Keratinocyte (primary cell): ENCODE data around the gene STRA6. TPM values are rescaled to one million over a fixed set of nuclear protein-coding genes. Genes with fewer than 3 reads are reported as not detected.

Source experiments
- DNase-seq: peaks from one replicate; pipeline ENCODE4 v3.0.0-alpha.2; 2011; ENCODE audit warnings: low read depth, missing footprints, low spot score
- FAIRE-seq: peaks from 2 replicates; lab custom pipeline; 2011; peaks lifted over from hg19 to GRCh38; lab: Jason Lieb, UNC
- H2AFZ ChIP-seq: 2 replicates; pipeline ENCODE4 v1.6.0; 2012; ENCODE audit warnings: low read length, control low read depth, inconsistent platforms; ENCODE audit not compliant: control insufficient read depth
- H3K27ac ChIP-seq: 2 replicates; pipeline ENCODE4 v1.5.1; 2011; ENCODE audit warnings: low read length; ENCODE audit not compliant: control insufficient read depth, insufficient read depth
- H3K27me3 ChIP-seq: 3 replicates; pipeline ENCODE4 v1.6.0; 2011; ENCODE audit warnings: low read length; ENCODE audit not compliant: control insufficient read depth, insufficient read depth; ENCODE audit errors: extremely low read depth
- H3K36me3 ChIP-seq, 2 experiments: 2 replicates in 1 of 2; 3 replicates in 1 of 2; pipeline ENCODE4 v1.5.1; 2011; ENCODE audit warnings: low read length in 2 of 2, mild to moderate bottlenecking in 1 of 2; ENCODE audit not compliant: control insufficient read depth in 2 of 2, insufficient read depth in 2 of 2; ENCODE audit errors: extremely low read depth in 1 of 2
- H3K4me1 ChIP-seq: 3 replicates; pipeline ENCODE4 v1.5.1; 2011; ENCODE audit warnings: low read length; ENCODE audit not compliant: control insufficient read depth, insufficient read depth; ENCODE audit errors: extremely low read depth
- H3K4me2 ChIP-seq: 3 replicates; pipeline ENCODE4 v1.6.0; 2011; ENCODE audit warnings: low read depth, low read length; ENCODE audit not compliant: control insufficient read depth, insufficient read depth; ENCODE audit errors: extremely low read depth
- H3K4me3 ChIP-seq, 3 experiments: fragments of 200-600 bp in 1 of 3; sonication (generic) in 1 of 3; 2 replicates in 2 of 3; 3 replicates in 1 of 3; pipeline ENCODE4 v1.5.1; 2011 to 2016; ENCODE audit warnings: low read length in 3 of 3, mild to moderate bottlenecking in 3 of 3, control low read depth in 2 of 3, inconsistent platforms in 1 of 3, low read depth in 1 of 3, mixed read lengths in 1 of 3, mixed run types in 1 of 3, moderate library complexity in 1 of 3; ENCODE audit not compliant: control insufficient read depth in 2 of 3, insufficient read depth in 2 of 3; ENCODE audit errors: extremely low read depth in 1 of 3
- H3K79me2 ChIP-seq: 2 replicates; pipeline ENCODE4 v1.6.0; 2012; ENCODE audit warnings: low read length; ENCODE audit not compliant: control insufficient read depth, insufficient read depth
- H3K9ac ChIP-seq: 3 replicates; pipeline ENCODE4 v1.6.0; 2011; ENCODE audit warnings: low read length; ENCODE audit not compliant: control insufficient read depth, insufficient read depth; ENCODE audit errors: extremely low read depth
- H3K9me1 ChIP-seq: 3 replicates; pipeline ENCODE4 v1.6.0; 2011; ENCODE audit warnings: low read length; ENCODE audit not compliant: control insufficient read depth, insufficient read depth; ENCODE audit errors: extremely low read depth
- H3K9me3 ChIP-seq: 2 replicates; pipeline ENCODE4 v1.5.1; 2012; ENCODE audit warnings: low read depth, low read length; ENCODE audit not compliant: control insufficient read depth
- H4K20me1 ChIP-seq: 3 replicates; pipeline ENCODE4 v1.6.0; 2011; ENCODE audit warnings: low read length; ENCODE audit not compliant: control insufficient read depth, insufficient read depth; ENCODE audit errors: extremely low read depth
- EZH2 ChIP-seq: IDR thresholded peaks from one replicate; pipeline ENCODE4 v1.6.1; 2012; ENCODE audit warnings: inconsistent platforms, mild to moderate bottlenecking, low read length, moderate library complexity
- dilution Hi-C: fragments of 300-500 bp; cut with MboI; formaldehyde crosslinking; loops from one replicate; pipeline ENCODE4 v1.7.0; 2020; ENCODE audit warnings: low sequenced_read_pairs; ENCODE audit not compliant: extremely low pct_ligation_motif_present
- polyA plus RNA-seq, 5 experiments: library from polyadenylated mRNA; depleted of rRNA in 3 of 5; stranded (reverse) in 3 of 5; stranded (forward) in 1 of 5; unstranded in 1 of 5; fragments of >200 nt; gene quantifications; 1 replicate in 1 of 5; 2 replicates in 3 of 5; 3 replicates in 1 of 5; pipeline versions ENCODE4 v1.2.1 to v1.2.3, GENCODE V29; 2011 to 2012; ENCODE audit warnings: missing spikeins in 2 of 5, low read depth in 1 of 5, low replicate concordance in 1 of 5
- TF ChIP-seq, protein P1 (sequence below), 3 experiments: IDR thresholded peaks in 1 of 3; conservative IDR thresholded peaks in 1 of 3; optimal IDR thresholded peaks in 1 of 3; 2 replicates in 2 of 3; 3 replicates in 1 of 3; pipeline versions ENCODE3 to v1.5.1; 2011; ENCODE audit warnings: low read length in 3 of 3, mild to moderate bottlenecking in 3 of 3, moderate library complexity in 2 of 3, control low read depth in 1 of 3, inconsistent platforms in 1 of 3; ENCODE audit not compliant: insufficient read depth in 2 of 3; ENCODE audit errors: extremely low read depth in 1 of 3

The STRA6 gene
- polyA plus RNA-seq, 1 donor (not counting 4 experiments of a cell fraction or from before 2014, with no cell fraction given): not detected

DNA sequence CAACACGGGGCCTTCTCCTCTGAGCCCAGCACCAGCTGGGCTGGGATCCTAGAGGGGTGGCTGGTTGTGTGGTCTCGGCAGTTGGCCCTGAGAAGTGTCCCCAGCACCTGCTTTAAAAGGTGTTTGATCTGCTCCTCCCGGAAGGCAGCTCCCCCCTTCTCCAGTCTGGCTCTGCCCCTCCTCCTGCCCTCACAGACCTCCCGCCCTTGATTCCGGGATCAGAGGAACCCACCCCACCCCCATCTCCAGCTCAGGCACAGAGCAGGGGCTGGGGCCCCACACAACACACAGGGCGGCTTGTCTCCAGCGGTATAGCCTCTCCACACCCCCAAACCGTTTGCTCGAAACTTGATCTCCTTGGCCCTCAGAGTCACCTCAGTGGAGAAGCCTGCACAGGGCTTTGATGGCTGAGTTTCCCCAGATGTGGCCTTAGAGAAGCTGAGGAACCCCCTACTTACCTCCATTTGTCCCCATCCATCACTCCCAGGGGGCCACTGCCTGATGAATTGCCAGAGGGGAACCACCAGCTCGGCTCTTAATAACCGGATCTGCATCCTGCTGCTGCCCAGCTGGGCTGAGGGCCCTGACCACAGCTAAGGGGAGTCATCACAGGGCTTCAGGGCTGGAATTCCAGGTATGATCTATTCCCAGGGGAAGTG lies 6.4 kb upstream of the STRA6 start:
- Histone ChIP-seq H4K20me1 (no peaks in the 10 kb centered on the region), H3K9me1 (no peaks in the 10 kb centered on the region), H3K9ac (no peak overlapping the region), H3K27ac (no peak overlapping the region), H3K4me2 (no peak overlapping the region), H3K4me1 (no peaks in the 10 kb centered on the region), H3K27me3 (peaks cover 36% of the 10 kb centered on the region), H3K9me3 (no peaks in the 10 kb centered on the region), H3K79me2 (no peaks in the 10 kb centered on the region), H3K4me3 (no peak overlapping the region), H3K36me3 (no peaks in the 10 kb centered on the region), H2AFZ (no peak overlapping the region)
- FAIRE-seq: no peak
- no peak for TF ChIP-seq EZH2
- TF ChIP-seq, protein P1, sequence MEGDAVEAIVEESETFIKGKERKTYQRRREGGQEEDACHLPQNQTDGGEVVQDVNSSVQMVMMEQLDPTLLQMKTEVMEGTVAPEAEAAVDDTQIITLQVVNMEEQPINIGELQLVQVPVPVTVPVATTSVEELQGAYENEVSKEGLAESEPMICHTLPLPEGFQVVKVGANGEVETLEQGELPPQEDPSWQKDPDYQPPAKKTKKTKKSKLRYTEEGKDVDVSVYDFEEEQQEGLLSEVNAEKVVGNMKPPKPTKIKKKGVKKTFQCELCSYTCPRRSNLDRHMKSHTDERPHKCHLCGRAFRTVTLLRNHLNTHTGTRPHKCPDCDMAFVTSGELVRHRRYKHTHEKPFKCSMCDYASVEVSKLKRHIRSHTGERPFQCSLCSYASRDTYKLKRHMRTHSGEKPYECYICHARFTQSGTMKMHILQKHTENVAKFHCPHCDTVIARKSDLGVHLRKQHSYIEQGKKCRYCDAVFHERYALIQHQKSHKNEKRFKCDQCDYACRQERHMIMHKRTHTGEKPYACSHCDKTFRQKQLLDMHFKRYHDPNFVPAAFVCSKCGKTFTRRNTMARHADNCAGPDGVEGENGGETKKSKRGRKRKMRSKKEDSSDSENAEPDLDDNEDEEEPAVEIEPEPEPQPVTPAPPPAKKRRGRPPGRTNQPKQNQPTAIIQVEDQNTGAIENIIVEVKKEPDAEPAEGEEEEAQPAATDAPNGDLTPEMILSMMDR (optimal IDR thresholded peaks at IDR 0.05 in 1 of 3, IDR thresholded peaks at IDR 0.05 in 1 of 3, conservative IDR thresholded peaks at IDR 0.05 in 1 of 3; ENCODE audit: extremely low read depth in 1 of 3, insufficient read depth in 2 of 3, low read length in 3 of 3): no peak
- DNase-seq: no peak
- dilution Hi-C loops: no loop called here

DNA sequence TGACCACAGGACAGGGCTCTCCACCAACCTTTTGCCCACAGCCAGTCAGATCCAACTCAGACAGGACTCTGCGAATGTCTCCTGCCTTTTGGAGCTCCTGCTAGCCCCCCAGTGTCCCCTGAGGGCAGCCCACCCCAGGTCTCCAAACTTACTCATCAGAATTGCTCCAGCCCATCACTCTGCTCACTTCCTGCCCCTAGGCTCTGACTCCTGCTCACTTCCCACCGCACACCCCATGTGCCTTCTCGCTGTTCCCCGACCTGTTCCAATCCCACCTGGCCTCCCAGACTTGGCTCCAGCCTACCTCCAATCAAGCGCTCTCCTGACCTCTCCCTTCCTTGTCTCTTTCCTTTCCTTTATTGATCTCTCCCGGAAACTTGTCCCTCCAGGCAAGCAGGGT lies 5.9 kb upstream of the STRA6 start:
- H4K20me1 ChIP-seq: no peaks in the 10 kb centered on the region
- H3K9ac ChIP-seq: no peak overlapping the region
- no peak overlapping the region for H2AFZ ChIP-seq
- H3K27me3 ChIP-seq: peaks cover 33% of the 10 kb centered on the region
- peaks cover under 1% of the 10 kb centered on the region for H3K4me1 ChIP-seq
- FAIRE-seq: no peak
- H3K79me2 ChIP-seq: no peaks in the 10 kb centered on the region
- H3K9me3 ChIP-seq: no peaks in the 10 kb centered on the region
- no peak overlapping the region for H3K27ac ChIP-seq
- H3K36me3 ChIP-seq: no peaks in the 10 kb centered on the region
- TF ChIP-seq, protein P1 (optimal IDR thresholded peaks at IDR 0.05 in 1 of 3, IDR thresholded peaks at IDR 0.05 in 1 of 3, conservative IDR thresholded peaks at IDR 0.05 in 1 of 3; ENCODE audit: extremely low read depth in 1 of 3, insufficient read depth in 2 of 3, low read length in 3 of 3): no peak
- TF ChIP-seq EZH2: no peak
- no peaks in the 10 kb centered on the region for H3K9me1 ChIP-seq
- dilution Hi-C loops: no loop called here
- DNase-seq: no peak
- no peak overlapping the region for H3K4me3 ChIP-seq
- H3K4me2 ChIP-seq: no peak overlapping the region
